Measurements from ENCODE around the gene KIFAP3.

DNA sequence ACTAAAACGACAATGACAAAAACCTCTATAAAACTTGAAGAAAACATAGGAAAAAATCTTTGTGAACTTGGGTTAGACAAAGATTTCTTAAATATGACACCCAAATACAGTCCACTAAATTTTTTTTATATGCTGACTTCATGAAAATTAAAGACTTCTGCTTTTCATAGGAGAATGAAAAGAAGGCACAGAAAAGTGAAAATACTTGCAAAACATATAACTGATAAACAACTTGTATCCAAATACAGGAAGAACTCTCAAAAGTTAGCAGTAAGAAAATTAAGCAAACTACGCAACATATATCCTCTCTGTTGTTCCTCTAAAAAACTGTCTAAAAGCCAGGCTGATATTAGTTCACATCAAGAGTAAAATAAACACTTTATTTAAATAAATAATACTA, 53.6 kb downstream of the KIFAP3 start:
- TF ChIP-seq, protein P1, sequence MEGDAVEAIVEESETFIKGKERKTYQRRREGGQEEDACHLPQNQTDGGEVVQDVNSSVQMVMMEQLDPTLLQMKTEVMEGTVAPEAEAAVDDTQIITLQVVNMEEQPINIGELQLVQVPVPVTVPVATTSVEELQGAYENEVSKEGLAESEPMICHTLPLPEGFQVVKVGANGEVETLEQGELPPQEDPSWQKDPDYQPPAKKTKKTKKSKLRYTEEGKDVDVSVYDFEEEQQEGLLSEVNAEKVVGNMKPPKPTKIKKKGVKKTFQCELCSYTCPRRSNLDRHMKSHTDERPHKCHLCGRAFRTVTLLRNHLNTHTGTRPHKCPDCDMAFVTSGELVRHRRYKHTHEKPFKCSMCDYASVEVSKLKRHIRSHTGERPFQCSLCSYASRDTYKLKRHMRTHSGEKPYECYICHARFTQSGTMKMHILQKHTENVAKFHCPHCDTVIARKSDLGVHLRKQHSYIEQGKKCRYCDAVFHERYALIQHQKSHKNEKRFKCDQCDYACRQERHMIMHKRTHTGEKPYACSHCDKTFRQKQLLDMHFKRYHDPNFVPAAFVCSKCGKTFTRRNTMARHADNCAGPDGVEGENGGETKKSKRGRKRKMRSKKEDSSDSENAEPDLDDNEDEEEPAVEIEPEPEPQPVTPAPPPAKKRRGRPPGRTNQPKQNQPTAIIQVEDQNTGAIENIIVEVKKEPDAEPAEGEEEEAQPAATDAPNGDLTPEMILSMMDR (IDR thresholded peaks at IDR 0.05): no peak
- no peak for TF ChIP-seq ZFX (IDR thresholded peaks at IDR 0.05; ENCODE audit: borderline replicate concordance)
